CD14-positive monocyte (primary cell): ENCODE data around the gene TRIM61. TPM values are rescaled to one million over a fixed set of nuclear protein-coding genes. Genes with fewer than 3 reads are reported as not detected.
"Not testable (repeated sequence)": the region's sequence is repeated elsewhere in the genome, so short reads cannot be mapped to it uniquely, and the experiment has no call there.

Source experiments
- DNase-seq, 3 donors: peaks; one replicate each; pipeline ENCODE4 v3.0.0-alpha.2; 2011 to 2022
- H2AFZ ChIP-seq: 2 replicates; pipeline ENCODE4 v1.6.0; 2012; ENCODE audit warnings: mild to moderate bottlenecking, low read depth, low read length, inconsistent platforms; ENCODE audit not compliant: insufficient read depth, poor library complexity, severe bottlenecking
- H3K27ac ChIP-seq, 2 donors: 1 replicate in 1 of 2; 2 replicates in 1 of 2; pipeline ENCODE4 v1.5.1; 2012 to 2013; ENCODE audit warnings: low read length in 2 of 2, control low read depth in 1 of 2, inconsistent platforms in 1 of 2, low read depth in 1 of 2, mild to moderate bottlenecking in 1 of 2
- H3K27me3 ChIP-seq, 2 donors: one replicate each; pipeline versions ENCODE4 v1.6.0 to v1.6.1; 2011 to 2013; ENCODE audit warnings: low read length in 2 of 2; ENCODE audit not compliant: control insufficient read depth in 2 of 2, insufficient read depth in 2 of 2
- H3K36me3 ChIP-seq, 2 donors: replicated peaks in 1 of 2; 1 replicate in 1 of 2; 2 replicates in 1 of 2; pipeline versions ENCODE4 v1.5.1 to v1.6.1; 2012 to 2013; ENCODE audit warnings: low read length in 2 of 2, control low read depth in 1 of 2, inconsistent platforms in 1 of 2, mild to moderate bottlenecking in 1 of 2; ENCODE audit not compliant: insufficient read depth in 2 of 2, control insufficient read depth in 1 of 2
- H3K4me1 ChIP-seq, 2 donors: 1 replicate in 1 of 2; 2 replicates in 1 of 2; pipeline versions ENCODE4 v1.5.1 to v1.6.1; 2012 to 2013; ENCODE audit warnings: low read length in 2 of 2, control low read depth in 1 of 2, inconsistent platforms in 1 of 2, mild to moderate bottlenecking in 1 of 2, moderate library complexity in 1 of 2; ENCODE audit not compliant: insufficient read depth in 2 of 2, control insufficient read depth in 1 of 2
- H3K4me2 ChIP-seq: replicated peaks from 2 replicates; pipeline ENCODE3; 2012; ENCODE audit warnings: low read length, moderate library complexity, mild to moderate bottlenecking; ENCODE audit not compliant: poor library complexity, severe bottlenecking; ENCODE audit errors: extremely low read depth
- H3K4me3 ChIP-seq, 3 experiments: fragments of 200-600 bp in 1 of 3; sonication (generic) in 1 of 3; replicated peaks in 1 of 3; 1 replicate in 2 of 3; 2 replicates in 1 of 3; pipeline ENCODE4 v1.5.1; 2011 to 2013; ENCODE audit warnings: low read length in 3 of 3, mild to moderate bottlenecking in 3 of 3, control low read depth in 2 of 3, low read depth in 2 of 3, inconsistent platforms in 1 of 3, moderate library complexity in 1 of 3
- H3K79me2 ChIP-seq: 2 replicates; pipeline ENCODE4 v1.6.0; 2012; ENCODE audit warnings: mild to moderate bottlenecking, control low read depth, inconsistent platforms, low read length, moderate library complexity; ENCODE audit not compliant: insufficient read depth
- H3K9ac ChIP-seq: 2 replicates; pipeline ENCODE4 v1.6.0; 2017; ENCODE audit warnings: low read length, mild to moderate bottlenecking; ENCODE audit not compliant: insufficient read depth, poor library complexity, severe bottlenecking
- H3K9me3 ChIP-seq, 2 donors: replicated peaks in 1 of 2; 1 replicate in 1 of 2; 2 replicates in 1 of 2; pipeline versions ENCODE4 v1.5.1 to v1.6.1; 2012 to 2013; ENCODE audit warnings: low read length in 2 of 2, control low read depth in 1 of 2; ENCODE audit not compliant: control insufficient read depth in 1 of 2, insufficient read depth in 1 of 2
- H4K20me1 ChIP-seq: 2 replicates; pipeline ENCODE4 v1.6.0; 2012; ENCODE audit warnings: mild to moderate bottlenecking, low read length, control low read depth, moderate library complexity; ENCODE audit not compliant: insufficient read depth
- H3K27ac Mint-ChIP-seq, 7 donors: one replicate each; pipeline ENCODE4 v1.8.0; 2020; ENCODE audit warnings: mild to moderate bottlenecking in 7 of 7, mixed read lengths in 7 of 7, moderate library complexity in 6 of 7, inconsistent platforms in 2 of 7
- H3K27me3 Mint-ChIP-seq, 3 donors: one replicate each; pipeline ENCODE4 v1.8.0; 2021 to 2022; ENCODE audit warnings: low read depth in 3 of 3, mild to moderate bottlenecking in 3 of 3, mixed read lengths in 3 of 3, moderate library complexity in 3 of 3, inconsistent platforms in 1 of 3
- H3K36me3 Mint-ChIP-seq, 2 donors: one replicate each; pipeline ENCODE4 v1.8.0; 2020; ENCODE audit warnings: mixed read lengths in 2 of 2, inconsistent platforms in 1 of 2, mild to moderate bottlenecking in 1 of 2
- H3K4me1 Mint-ChIP-seq: one replicate; pipeline ENCODE4 v1.8.0; 2020; ENCODE audit warnings: mild to moderate bottlenecking, mixed read lengths
- H3K4me3 Mint-ChIP-seq, 2 donors: one replicate each; pipeline ENCODE4 v1.8.0; 2020; ENCODE audit warnings: mild to moderate bottlenecking in 2 of 2, mixed read lengths in 2 of 2, moderate library complexity in 1 of 2
- H3K9me3 Mint-ChIP-seq, 7 donors: one replicate each; pipeline ENCODE4 v1.8.0; 2020 to 2022; ENCODE audit warnings: mixed read lengths in 7 of 7, mild to moderate bottlenecking in 6 of 7, moderate library complexity in 6 of 7, inconsistent platforms in 2 of 7
- CTCF ChIP-seq: fragments of 200-600 bp; IDR thresholded peaks from one replicate; pipeline ENCODE4 v1.8.0; 2022; ENCODE audit warnings: antibody characterized with exemption, mild to moderate bottlenecking
- whole genome bisulfite sequencing: methylation state at CpG from one replicate; pipeline ENCODE4 v1.1.5; 2013; ENCODE audit warnings: missing lambda C conversion rate; ENCODE audit not compliant: insufficient coverage; 5-methylcytosine and 5-hydroxymethylcytosine counted together
- intact Hi-C, 2 donors: fragments of 100-400 bp; cut with micrococcal nuclease; formaldehyde crosslinking; loops; one replicate each; pipeline versions ENCODE4 v1.15.0 to v1.15.1; 2023
- polyA plus RNA-seq, 3 donors: library from polyadenylated mRNA; depleted of rRNA in 1 of 3; unstranded in 2 of 3; stranded (reverse) in 1 of 3; fragments of 300-500 nt in 2 of 3; fragments of >200 nt in 1 of 3; fragmentation: Illumina TruSeq in 2 of 3; gene quantifications; 1 replicate in 2 of 3; 2 replicates in 1 of 3; pipeline ENCODE4 v1.2.3, GENCODE V29; 2012 to 2021

TRIM61 gene
- polyA plus RNA-seq, 3 donors: 0.04 TPM; not detected in 2

GRCh38 chr4:164943192-164943591, 34.3 kb downstream of the TRIM61 start:
- intact Hi-C loops: no loop called here
- Mint-ChIP-seq H3K27ac (no peak overlapping the region), H3K4me1 (no peaks in the 10 kb centered on the region), H3K9me3 (peaks cover 0 to 8% (median 1%) of the 10 kb centered on the region in 7 donors), H3K4me3 (no peak overlapping the region), H3K36me3 (no peaks in the 10 kb centered on the region), H3K27me3 (peaks cover 4 to 8% (median 4%) of the 10 kb centered on the region in 3 donors)
- WGBS: 92% methylated on average over 6 of the region's 9 CpGs
- Histone ChIP-seq H3K4me3 (no peak overlapping the region), H3K9me3 (peaks cover 0 to 2% of the 10 kb centered on the region in 2 donors), H3K79me2 (no peaks in the 10 kb centered on the region), H3K4me2 (no peak overlapping the region), H3K4me1 (no peaks in the 10 kb centered on the region), H3K27me3 (peaks cover 0 to 2% of the 10 kb centered on the region in 2 donors), H3K36me3 (no peaks in the 10 kb centered on the region), H3K27ac (no peak overlapping the region), H3K9ac (no peak overlapping the region), H4K20me1 (no peaks in the 10 kb centered on the region), H2AFZ (no peak overlapping the region)
- TF ChIP-seq CTCF: no peak
- DNase-seq: no peak

GRCh38 chr4:164937576-164938270, 39.7 kb downstream of the TRIM61 start:
- DNase-seq: no peak
- Histone ChIP-seq H3K4me1 (no peaks in the 10 kb centered on the region), H3K4me3 (no peak overlapping the region), H3K9me3 (no peaks in the 10 kb centered on the region), H2AFZ (no peak overlapping the region), H3K9ac (no peak overlapping the region), H3K27ac (no peak overlapping the region), H3K79me2 (no peaks in the 10 kb centered on the region), H3K36me3 (no peaks in the 10 kb centered on the region), H3K27me3 (no peaks in the 10 kb centered on the region), H4K20me1 (no peaks in the 10 kb centered on the region), H3K4me2 (no peak overlapping the region)
- Mint-ChIP-seq H3K9me3 (peaks cover 0 to 6% (median 2%) of the 10 kb centered on the region in 7 donors), H3K36me3 (no peaks in the 10 kb centered on the region), H3K27me3 (peaks cover 2 to 6% (median 2%) of the 10 kb centered on the region in 3 donors), H3K27ac (no peak overlapping the region), H3K4me3 (no peak overlapping the region), H3K4me1 (no peaks in the 10 kb centered on the region)
- no peak for TF ChIP-seq CTCF
- intact Hi-C loops: no loop called here

- H3K4me3 Mint-ChIP-seq, intact Hi-C loops, H3K9me3 Mint-ChIP-seq, H3K36me3 Mint-ChIP-seq, H2AFZ ChIP-seq, H3K9ac ChIP-seq, H3K4me1 Mint-ChIP-seq, H3K79me2 ChIP-seq, H3K27me3 Mint-ChIP-seq, H3K4me1 ChIP-seq, DNase-seq, H3K4me2 ChIP-seq, H3K36me3 ChIP-seq, H4K20me1 ChIP-seq, H3K4me3 ChIP-seq, H3K27ac ChIP-seq, H3K27me3 ChIP-seq, H3K9me3 ChIP-seq: not testable (repeated sequence)
- peak overlapping the region in 1 of 7 donors; percentile 33 for H3K27ac Mint-ChIP-seq
- WGBS: 94% methylated on average over 2 of the region's 9 CpGs
Observed at GRCh38 chr4:164935865-164936606, 41.4 kb downstream of the TRIM61 start.
